ENCODE data around the gene C4BPA.

The C4BPA gene

DNA sequence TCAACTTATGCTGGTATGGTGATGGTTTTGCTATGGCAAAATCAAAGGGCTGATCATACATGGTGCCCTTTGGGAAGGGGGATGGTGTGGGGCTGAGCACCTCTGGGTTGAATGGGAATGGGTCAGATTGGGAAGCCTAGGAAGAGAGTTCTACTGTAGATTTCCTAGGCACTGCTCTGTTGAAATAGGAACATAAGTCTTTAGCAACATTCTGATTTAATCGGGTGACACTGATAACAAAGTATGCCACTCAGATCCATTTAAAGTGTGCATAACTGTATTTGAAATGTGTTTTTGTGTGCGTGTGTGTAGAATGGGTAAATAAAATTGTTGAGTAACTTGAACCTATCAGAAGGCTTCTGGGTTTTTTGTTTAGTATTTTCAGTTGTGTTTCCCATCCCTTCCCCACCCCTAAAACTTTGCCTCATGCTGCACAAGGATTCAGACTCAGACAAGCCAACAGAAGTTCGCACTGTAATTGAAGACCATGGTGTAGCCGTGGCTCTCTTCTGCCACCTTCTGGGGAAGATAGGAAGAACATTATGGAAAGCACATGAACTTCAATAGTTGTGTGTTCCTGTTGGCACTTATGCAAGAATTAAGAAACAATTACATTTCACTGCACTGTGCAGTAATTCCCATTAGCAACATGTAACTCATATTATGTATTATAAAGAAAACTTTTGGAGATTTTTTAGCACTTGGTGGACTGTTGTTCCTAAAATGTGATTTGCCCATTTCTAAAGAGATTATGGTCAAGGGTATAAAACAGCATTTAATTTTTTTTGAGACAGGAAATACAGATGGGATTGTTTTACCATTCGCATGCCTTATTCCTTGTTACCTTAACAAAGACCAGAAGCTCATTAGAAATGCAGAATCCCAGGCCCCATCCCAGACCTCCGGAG is 26.3 kb upstream of the C4BPA start:
- peak; percentile 81 to 82 for DNase-seq

GRCh38 chr1:207078578-207079132 is 25.4 kb upstream of the C4BPA start:
- DNase-seq: no peak

GRCh38 chr1:207079706-207080241 is 24.3 kb upstream of the C4BPA start:
- DNase-seq: no peak

- DNase-seq: no peak
Measured at GRCh38 chr1:207081088-207081487, 22.9 kb upstream of the C4BPA start.

DNA sequence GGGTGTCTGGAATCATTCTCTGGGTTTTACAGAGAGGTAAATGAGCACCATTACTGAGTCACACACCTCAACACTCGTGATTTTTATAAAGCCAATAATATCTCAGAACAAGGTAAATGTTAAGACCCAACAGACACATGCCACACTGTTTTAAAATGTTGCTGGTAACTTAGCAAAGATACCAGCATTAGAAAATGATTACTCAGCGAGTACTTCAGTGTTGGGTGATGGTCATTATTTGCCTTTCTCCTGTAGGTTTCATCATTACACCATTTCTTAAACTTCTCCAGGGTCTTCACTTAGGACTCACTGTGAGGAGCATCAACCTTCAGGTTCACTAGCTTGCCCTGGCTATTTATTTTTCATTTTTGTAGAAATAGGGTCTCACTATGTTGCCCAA is 22.2 kb upstream of the C4BPA start:
- no peak for DNase-seq

DNA sequence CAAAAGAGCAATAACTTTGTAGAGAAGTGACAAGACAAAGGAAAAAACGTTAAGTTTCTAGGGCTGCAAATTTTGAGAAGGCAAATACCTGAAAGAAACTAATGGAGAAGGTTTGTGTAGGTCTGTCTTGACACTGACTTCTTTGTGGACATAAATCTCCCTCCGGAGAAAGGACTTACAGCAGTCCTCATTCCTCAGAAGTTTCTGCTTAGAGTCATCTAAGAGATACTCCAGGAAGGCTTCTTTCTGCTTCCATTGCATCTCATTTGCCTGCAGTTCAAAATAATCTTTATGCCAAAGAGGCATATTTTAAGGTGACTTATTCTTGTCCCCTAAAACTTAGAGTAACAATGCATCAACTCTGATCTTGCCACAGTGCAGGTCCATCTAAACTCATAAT is 19.8 kb upstream of the C4BPA start:
- no peak for DNase-seq

DNA sequence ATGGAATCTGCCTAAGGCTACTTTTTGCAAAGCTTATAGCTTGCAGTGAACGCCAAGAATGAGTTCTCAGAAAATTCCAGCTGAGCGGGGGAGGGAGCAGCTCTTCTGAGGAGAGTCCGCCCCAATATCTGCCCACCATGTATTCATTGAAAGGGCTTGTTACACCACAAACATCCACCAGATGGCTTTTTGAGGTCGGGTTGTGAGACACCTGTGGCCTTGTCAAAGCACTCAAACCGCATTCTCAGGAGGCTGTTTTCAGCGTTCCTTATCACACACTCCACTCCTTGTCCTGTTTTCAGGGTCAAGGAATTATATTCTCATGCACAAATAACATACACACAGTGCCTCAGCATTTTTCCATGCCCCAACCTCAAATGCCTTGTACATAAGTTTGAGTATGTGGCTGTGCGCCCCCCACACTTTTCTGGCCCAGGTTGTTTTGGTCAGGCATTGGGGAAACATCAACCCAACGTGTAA is 19.3 kb upstream of the C4BPA start:
- peak; percentile 7 to 29 for DNase-seq

DNA sequence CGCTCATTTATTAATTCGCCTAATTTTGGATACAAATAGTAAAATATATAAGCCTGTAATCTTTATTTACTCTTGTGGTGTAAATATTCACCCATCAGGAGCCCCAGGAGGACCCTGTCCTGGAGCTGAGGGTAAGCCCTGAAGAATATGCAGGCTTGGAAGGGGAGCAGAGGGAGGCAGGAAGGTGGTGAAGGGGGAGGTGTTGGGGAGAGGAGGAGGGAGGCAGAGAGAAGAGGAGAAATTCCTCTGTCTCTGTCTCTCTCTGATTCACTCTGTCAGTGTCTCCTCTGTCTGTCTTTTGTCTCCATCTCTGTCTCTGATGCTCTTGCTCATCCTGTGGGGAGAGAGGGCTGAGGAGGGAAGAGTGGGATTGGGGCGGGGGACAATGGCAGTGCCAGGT is 18.1 kb upstream of the C4BPA start:
- DNase-seq: no peak

DNA sequence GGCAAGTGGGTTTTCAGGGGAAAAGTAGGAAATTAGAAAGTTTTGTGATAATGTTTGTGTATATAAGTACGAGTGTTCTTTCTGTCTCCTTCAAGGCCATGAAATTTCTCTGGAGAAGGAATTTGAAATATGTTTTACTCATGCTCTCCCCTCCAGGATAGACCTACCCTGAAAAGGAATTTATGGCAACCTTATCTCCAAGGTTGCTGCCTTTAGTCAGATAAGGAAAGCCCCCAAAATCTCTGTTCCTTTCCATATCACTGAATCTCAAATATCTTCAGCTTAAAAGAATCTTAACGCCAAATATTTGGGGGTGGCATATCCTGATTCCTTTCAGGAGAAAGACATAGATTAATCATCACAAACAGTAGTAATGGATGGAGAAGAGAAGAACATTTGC is 15.9 kb upstream of the C4BPA start:
- no peak for DNase-seq

DNA sequence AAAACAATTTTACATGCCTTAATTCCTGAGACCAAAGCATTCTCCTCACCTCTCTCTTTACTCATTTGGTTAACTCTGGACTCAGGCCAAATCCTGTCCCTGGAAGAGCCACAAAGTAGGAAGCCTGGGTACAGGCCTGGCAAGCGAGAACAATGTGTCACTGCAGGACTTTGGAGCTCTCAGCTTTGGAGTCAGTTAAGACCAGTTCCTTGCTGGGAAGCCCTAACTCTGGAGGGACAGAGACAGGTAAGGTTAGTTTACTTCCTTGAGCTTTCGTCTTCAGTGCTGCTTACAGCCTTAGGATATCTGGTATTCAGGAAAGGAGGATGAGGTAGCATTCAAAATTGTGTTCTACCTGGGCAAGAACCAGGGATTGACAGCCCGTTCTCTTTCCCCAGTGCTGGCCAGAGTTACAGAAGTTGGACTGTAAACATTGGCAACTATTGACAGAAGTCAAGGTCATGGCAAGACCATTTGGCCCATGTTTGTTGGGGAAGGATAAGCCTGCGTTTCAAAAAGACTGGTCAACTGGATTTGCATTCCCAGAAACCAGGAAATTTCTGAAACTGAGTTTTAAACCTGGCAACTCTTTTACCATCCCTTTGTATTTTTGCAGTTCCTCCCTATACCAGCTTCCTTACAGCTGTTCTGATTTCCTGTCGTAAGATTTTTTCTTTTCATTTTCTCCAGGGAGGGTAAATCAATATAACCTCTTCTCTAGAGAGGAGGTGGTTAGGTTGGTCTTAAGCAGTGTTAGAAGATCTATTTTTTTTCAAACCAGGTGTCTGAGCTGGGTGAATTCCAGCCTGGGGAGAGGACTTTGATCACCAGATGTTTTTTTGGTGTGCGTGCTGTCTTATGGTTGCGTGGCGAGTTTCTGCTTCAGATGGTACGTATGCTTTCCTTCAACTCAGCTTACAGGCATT is 15.1 kb upstream of the C4BPA start, which contains the start of gene C4BPB:
Gene C4BPB, plus strand, starts transcription at position 160 of the 926 bp plus-strand sequence. Its CDS starts 672 bp downstream, at position 832.
- DNase-seq: no peak

DNA sequence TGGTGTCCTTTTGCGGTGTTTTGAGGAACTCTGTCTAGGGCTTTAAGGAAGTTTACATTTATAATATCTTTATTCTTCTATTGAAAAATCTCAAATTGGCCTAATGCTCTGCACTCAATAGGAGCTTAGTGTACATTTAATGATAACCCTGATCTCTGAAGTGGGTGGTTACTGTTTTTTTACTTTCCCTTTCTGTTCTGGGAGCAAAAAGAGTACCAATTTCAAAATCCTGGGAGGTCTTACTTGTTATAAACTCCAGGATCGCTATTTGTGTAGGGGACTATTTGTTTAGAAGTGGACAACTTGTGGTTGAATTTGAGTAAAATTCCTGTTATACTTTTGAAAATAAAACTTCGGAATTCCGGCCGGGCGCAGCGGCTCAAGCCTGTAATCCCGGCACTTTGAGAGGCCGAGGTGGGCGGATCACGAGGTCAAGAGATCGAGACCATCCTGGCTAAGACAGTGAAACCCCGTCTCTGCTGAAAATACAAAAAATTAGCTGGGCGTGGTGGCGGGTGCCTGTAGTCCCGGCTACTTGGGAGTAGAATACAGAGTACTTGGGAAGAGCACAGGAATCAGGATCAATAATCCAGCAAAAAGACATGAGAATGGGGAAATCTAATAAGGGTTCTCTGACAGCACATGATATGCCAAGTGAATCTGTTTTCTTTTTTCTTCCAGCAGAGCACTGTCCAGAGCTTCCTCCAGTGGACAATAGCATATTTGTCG is 14.2 kb upstream of the C4BPA start:
- DNase-seq: no peak

- no peak for DNase-seq
Measured at GRCh38 chr1:207091200-207091908, 12.7 kb upstream of the C4BPA start.

DNA sequence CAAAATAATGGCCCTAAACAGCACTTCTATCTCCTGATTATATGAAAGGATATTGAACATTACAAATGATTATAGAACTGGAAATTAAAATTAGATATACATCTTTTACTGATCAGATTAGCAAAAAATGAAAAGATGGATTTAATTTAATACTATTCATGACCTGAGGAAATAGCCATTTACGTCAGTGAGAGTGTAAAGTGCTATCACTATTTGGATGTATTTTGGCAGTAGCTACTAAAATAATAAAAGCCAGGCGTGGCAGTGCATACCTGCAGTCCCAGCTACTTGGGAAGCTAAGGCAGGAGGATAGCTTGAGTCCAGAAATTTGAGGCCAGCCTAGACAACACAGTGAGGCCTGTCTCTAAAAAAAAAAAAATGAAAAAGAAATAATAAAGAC is 10.1 kb upstream of the C4BPA start:
- DNase-seq: no peak

- no peak for DNase-seq
Measured at GRCh38 chr1:207097871-207098324, 6.1 kb upstream of the C4BPA start.

DNA sequence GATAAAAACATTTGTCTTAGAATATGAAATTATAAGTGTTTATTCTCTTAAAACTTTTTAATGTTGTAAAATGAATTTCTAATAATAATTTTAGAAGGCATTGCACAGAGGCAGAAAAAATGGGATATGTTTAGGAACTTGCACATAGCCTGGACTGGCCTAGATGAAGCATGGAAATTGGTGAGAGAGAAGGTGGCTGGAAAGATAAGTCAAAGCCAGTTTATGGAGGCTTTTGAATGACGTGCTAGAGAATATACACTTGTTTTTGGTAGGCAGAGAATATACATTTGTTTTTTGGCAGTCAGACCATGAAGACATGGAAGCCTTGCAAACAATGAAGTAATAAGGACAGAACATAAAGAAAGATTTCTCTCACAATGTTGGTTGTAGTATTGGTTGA is 2.3 kb upstream of the C4BPA start:
- no peak for DNase-seq

GRCh38 chr1:207102146-207102545 is 1.9 kb upstream of the C4BPA start:
- DNase-seq: no peak

- no peak for DNase-seq
Measured at GRCh38 chr1:207102659-207103058, 1.4 kb upstream of the C4BPA start.

DNA sequence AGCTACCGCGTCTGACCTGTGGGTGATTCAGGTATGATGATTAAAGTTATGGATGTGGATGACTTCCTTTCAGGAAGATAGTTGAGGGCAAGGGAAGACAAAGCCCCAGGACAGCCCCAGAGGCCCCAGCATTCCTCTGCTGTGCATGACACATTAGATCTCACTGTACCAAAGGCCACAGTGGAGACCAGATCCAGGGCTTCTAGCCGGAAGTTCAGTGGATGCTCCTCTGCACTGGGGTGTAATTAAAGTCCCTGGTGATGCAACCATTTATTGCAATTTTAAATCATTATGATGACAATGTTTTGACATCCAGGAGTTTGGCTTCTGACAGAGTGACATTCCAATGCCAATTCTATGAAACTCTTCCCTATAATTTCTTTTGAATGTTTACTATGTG is 5.0 kb downstream of the C4BPA start:
- DNase-seq: no peak

GRCh38 chr1:207112616-207113296 is 8.7 kb downstream of the C4BPA start:
- no peak for DNase-seq

DNA sequence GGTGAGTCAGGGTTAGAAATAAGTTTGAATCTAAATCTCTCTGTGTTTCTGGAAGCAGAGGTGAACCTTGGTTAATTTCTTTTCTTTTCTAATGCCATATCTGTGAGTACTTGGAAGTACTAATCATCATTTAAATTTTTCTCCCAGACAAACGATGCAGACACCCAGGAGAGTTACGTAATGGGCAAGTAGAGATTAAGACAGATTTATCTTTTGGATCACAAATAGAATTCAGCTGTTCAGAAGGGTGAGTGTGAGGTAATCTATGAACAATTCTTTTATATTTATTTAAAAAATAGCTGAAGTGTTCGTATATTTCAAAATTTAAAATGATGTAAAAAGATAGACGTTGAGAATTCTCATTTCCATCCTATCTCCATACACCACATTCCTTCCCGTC is 11.2 kb downstream of the C4BPA start:
- DNase-seq: no peak

- no peak for DNase-seq
Measured at GRCh38 chr1:207124389-207124788, 20.4 kb downstream of the C4BPA start.
